AG04450 (cell line): Measurements from ENCODE around the gene SWT1. TPM values are rescaled to one million over a fixed set of nuclear protein-coding genes. Genes with fewer than 3 reads are reported as not detected.
"Not testable (repeated sequence)": the region's sequence is repeated elsewhere in the genome, so short reads cannot be mapped to it uniquely, and the experiment has no call there.

Experiments
- CTCF ChIA-PET: fragments of 300-600, 350-600 bp; formaldehyde crosslinking; extraction: SDS; loops from one replicate; lab custom pipeline; 2022; ENCODE audit warnings: antibody characterized with exemption, inconsistent platforms; lab: Charles Lee
- POLR2A ChIA-PET: fragments of 350-600 bp; formaldehyde crosslinking; extraction: SDS; loops from one replicate; lab custom pipeline; 2021; ENCODE audit warnings: antibody characterized with exemption, inconsistent platforms; lab: Yijun Ruan, JAX
- DNase-seq: peaks from one replicate; pipeline ENCODE4 v3.0.0-alpha.2; 2011; ENCODE audit warnings: low read depth, low spot score
- H3K27ac ChIP-seq: one replicate; pipeline ENCODE4 v1.5.1; 2012; ENCODE audit warnings: low read depth, low read length, control low read depth
- H3K27me3 ChIP-seq: one replicate; pipeline ENCODE4 v1.6.0; 2012; ENCODE audit warnings: low read length; ENCODE audit not compliant: control insufficient read depth, insufficient read depth
- H3K4me3 ChIP-seq: 2 replicates; pipeline ENCODE4 v1.5.1; 2011; ENCODE audit warnings: mild to moderate bottlenecking, low read depth, low read length, control low read depth
- H3K9me3 ChIP-seq: 2 replicates; pipeline ENCODE4 v1.5.1; 2012; ENCODE audit warnings: low read length; ENCODE audit not compliant: control insufficient read depth, insufficient read depth
- polyA plus RNA-seq: library from polyadenylated mRNA; depleted of rRNA; stranded (reverse); fragments of >200 nt; gene quantifications from 2 replicates; pipeline ENCODE4 v1.2.3, GENCODE V29; 2011
- TF ChIP-seq, protein P1 (sequence below): IDR thresholded peaks from 2 replicates; pipeline ENCODE4 v1.5.1; 2011; ENCODE audit warnings: low read depth, low read length, control low read depth, inconsistent platforms

Gene SWT1
- polyA plus RNA-seq, 1 experiment = 3.6 TPM

GRCh38 chr1:185250063-185250462, 93.1 kb downstream of the SWT1 start:
- Histone ChIP-seq H3K4me3 (no peak overlapping the region), H3K27ac (no peak overlapping the region), H3K9me3 (no peaks in the 10 kb centered on the region), H3K27me3 (no peaks in the 10 kb centered on the region)
- ChIA-PET POLR2A (no interaction called here), CTCF (interaction anchor here (1.0 to 1.1 kb wide), 2 partner anchors 11 to 346 kb away, joined by 3 to 5 read pairs; no protein-coding TSS in a partner anchor)
- TF ChIP-seq, protein P1, sequence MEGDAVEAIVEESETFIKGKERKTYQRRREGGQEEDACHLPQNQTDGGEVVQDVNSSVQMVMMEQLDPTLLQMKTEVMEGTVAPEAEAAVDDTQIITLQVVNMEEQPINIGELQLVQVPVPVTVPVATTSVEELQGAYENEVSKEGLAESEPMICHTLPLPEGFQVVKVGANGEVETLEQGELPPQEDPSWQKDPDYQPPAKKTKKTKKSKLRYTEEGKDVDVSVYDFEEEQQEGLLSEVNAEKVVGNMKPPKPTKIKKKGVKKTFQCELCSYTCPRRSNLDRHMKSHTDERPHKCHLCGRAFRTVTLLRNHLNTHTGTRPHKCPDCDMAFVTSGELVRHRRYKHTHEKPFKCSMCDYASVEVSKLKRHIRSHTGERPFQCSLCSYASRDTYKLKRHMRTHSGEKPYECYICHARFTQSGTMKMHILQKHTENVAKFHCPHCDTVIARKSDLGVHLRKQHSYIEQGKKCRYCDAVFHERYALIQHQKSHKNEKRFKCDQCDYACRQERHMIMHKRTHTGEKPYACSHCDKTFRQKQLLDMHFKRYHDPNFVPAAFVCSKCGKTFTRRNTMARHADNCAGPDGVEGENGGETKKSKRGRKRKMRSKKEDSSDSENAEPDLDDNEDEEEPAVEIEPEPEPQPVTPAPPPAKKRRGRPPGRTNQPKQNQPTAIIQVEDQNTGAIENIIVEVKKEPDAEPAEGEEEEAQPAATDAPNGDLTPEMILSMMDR = no peak
- no peak for DNase-seq

- POLR2A ChIA-PET, DNase-seq, CTCF ChIA-PET, H3K27ac ChIP-seq, H3K9me3 ChIP-seq, H3K4me3 ChIP-seq, H3K27me3 ChIP-seq: not testable (repeated sequence)
Measured at GRCh38 chr1:185251928-185252327, 95.0 kb downstream of the SWT1 start.

DNA sequence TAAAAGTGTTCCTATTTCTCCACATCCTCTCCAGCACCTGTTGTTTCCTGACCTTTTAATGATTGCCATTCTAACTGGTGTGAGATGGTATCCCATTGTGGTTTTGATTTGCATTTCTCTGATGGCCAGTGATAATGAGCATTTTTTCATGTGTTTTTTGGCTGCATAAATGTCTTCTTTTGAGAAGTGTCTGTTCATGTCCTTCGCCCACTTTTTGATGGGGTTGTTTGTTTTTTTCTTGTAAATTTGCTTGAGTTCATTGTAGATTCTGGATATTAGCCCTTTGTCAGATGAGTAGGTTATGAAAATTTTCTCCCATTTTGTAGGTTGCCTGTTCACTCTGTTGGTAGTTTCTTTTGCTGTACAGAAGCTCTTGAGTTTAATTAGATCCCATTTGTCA, 95.4 kb downstream of the SWT1 start:
- POLR2A ChIA-PET, H3K9me3 ChIP-seq, H3K4me3 ChIP-seq, H3K27ac ChIP-seq, H3K27me3 ChIP-seq, CTCF ChIA-PET, DNase-seq: not testable (repeated sequence)

DNA sequence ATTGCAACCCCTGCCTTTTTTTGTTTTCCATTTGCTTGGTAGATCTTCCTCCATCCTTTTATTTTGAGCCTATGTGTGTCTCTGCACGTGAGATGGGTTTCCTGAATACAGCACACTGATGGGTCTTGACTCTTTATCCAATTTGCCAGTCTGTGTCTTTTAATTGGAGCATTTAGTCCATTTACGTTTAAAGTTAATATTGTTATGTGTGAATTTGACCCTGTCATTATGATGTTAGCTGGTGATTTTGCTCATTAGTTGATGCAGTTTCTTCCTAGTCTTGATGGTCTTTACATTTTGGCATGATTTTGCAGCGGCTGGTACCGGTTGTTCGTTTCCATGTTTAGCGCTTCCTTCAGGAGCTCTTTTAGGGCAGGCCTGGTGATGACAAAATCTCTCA, 98.6 kb downstream of the SWT1 start:
- POLR2A ChIA-PET, DNase-seq, H3K4me3 ChIP-seq, H3K27me3 ChIP-seq, H3K9me3 ChIP-seq, CTCF ChIA-PET, H3K27ac ChIP-seq: not testable (repeated sequence)

GRCh38 chr1:185257116-185257949, 100.4 kb downstream of the SWT1 start:
- H3K4me3 ChIP-seq, DNase-seq, POLR2A ChIA-PET, H3K9me3 ChIP-seq, H3K27ac ChIP-seq, H3K27me3 ChIP-seq, CTCF ChIA-PET: not testable (repeated sequence)

- H3K4me3 ChIP-seq = no peak overlapping the region
- no peak for DNase-seq
- CTCF ChIA-PET = no interaction called here
Measured at GRCh38 chr1:185257950-185258208, 100.9 kb downstream of the SWT1 start.

GRCh38 chr1:185258676-185259075, 101.7 kb downstream of the SWT1 start:
- TF ChIP-seq, protein P1 = no peak
- Histone ChIP-seq H3K9me3 (no peaks in the 10 kb centered on the region), H3K4me3 (no peak overlapping the region), H3K27me3 (no peaks in the 10 kb centered on the region), H3K27ac (no peak overlapping the region)
- DNase-seq = no peak
- ChIA-PET POLR2A (no interaction called here), CTCF (no interaction called here)

More at GRCh38 chr1:185257950-185258208, 100.9 kb downstream of the SWT1 start:
- TF ChIP-seq, protein P1 = no peak
- Histone ChIP-seq H3K27ac (no peak overlapping the region), H3K27me3 (no peaks in the 10 kb centered on the region), H3K9me3 (no peaks in the 10 kb centered on the region)
- POLR2A ChIA-PET = no interaction called here
